ENCODE data around the gene SAAL1.

DNA sequence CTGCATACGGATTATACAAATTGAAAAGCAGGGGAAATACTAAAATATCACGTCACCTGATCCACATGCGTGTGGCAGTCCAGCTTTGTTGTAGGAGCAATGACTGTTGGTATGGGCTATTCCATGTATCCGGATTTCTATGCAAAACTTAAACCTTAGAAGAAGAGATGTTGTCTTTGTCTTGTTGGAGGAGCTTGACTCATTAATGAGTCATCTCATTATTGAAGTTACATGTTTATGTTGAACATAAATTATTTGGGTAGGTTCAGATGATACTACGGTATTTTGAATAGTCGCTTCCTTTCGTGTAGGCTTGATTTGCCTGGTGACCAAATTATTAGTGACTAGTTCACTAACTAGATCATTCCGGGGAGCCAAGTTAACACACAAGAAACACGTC lies 806 bp upstream of the SAAL1 start:
- TF ChIP-seq, protein P1, sequence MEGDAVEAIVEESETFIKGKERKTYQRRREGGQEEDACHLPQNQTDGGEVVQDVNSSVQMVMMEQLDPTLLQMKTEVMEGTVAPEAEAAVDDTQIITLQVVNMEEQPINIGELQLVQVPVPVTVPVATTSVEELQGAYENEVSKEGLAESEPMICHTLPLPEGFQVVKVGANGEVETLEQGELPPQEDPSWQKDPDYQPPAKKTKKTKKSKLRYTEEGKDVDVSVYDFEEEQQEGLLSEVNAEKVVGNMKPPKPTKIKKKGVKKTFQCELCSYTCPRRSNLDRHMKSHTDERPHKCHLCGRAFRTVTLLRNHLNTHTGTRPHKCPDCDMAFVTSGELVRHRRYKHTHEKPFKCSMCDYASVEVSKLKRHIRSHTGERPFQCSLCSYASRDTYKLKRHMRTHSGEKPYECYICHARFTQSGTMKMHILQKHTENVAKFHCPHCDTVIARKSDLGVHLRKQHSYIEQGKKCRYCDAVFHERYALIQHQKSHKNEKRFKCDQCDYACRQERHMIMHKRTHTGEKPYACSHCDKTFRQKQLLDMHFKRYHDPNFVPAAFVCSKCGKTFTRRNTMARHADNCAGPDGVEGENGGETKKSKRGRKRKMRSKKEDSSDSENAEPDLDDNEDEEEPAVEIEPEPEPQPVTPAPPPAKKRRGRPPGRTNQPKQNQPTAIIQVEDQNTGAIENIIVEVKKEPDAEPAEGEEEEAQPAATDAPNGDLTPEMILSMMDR (IDR thresholded peaks at IDR 0.05; ENCODE audit: borderline replicate concordance, extremely low read depth, low read length, poor library complexity, severe bottlenecking) = no peak
- no peak for TF ChIP-seq EZH2 (IDR thresholded peaks at IDR 0.05; ENCODE audit: borderline replicate concordance, low read depth, low read length, severe bottlenecking)

All from DND-41 (cell line).